BJ (cell line): ENCODE data around the gene ZBTB38. TPM values are rescaled to one million over a fixed set of nuclear protein-coding genes. Genes with fewer than 3 reads are reported as not detected.

Experiments
- CTCF ChIA-PET: fragments of 350-600 bp; formaldehyde crosslinking; extraction: SDS; loops from one replicate; lab custom pipeline; 2021; ENCODE audit warnings: antibody characterized with exemption, inconsistent platforms; lab: Yijun Ruan, JAX
- POLR2A ChIA-PET: fragments of 300-600 bp; sonication (Branson Sonifier 250); formaldehyde crosslinking; extraction: SDS; loops from one replicate; lab custom pipeline; 2021; ENCODE audit warnings: antibody characterized with exemption; lab: Charles Lee
- DNase-seq: peaks from one replicate; pipeline ENCODE4 v3.0.0-alpha.2; 2011; ENCODE audit warnings: low read depth
- H3K27me3 ChIP-seq: 2 replicates; pipeline ENCODE4 v1.6.0; 2011; ENCODE audit warnings: low read length; ENCODE audit not compliant: control insufficient read depth, insufficient read depth
- H3K36me3 ChIP-seq: 2 replicates; pipeline ENCODE4 v1.5.1; 2011; ENCODE audit warnings: low read length; ENCODE audit not compliant: control insufficient read depth, insufficient read depth
- H3K4me3 ChIP-seq: 2 replicates; pipeline ENCODE4 v1.5.1; 2011; ENCODE audit warnings: low read depth, mild to moderate bottlenecking, control low read depth, low read length
- CTCF ChIP-seq: IDR thresholded peaks from 2 replicates; pipeline ENCODE4 v1.5.1; 2011; ENCODE audit warnings: low read depth, mild to moderate bottlenecking, control low read depth, inconsistent platforms, low read length, moderate library complexity; ENCODE audit not compliant: insufficient read depth
- polyA plus RNA-seq: library from polyadenylated mRNA; depleted of rRNA; stranded (reverse); fragments of >200 nt; gene quantifications from 2 replicates; pipeline ENCODE4 v1.2.3, GENCODE V29; 2011

ZBTB38 gene
- polyA plus RNA-seq, 1 experiment, result 62.0 TPM

GRCh38 chr3:141331377-141332318, 36.7 kb upstream of the ZBTB38 start:
- Histone ChIP-seq H3K27me3 (no peaks in the 10 kb centered on the region), H3K4me3 (no peak overlapping the region), H3K36me3 (no peaks in the 10 kb centered on the region)
- ChIA-PET POLR2A (no interaction called here), CTCF (interaction anchor here (0.7 to 3.2 kb wide), 9 partner anchors 9 to 133 kb away, joined by 3 to 13 read pairs (median 4); no protein-coding TSS in a partner anchor)
- peak; percentile 94 for DNase-seq
- no peak for TF ChIP-seq CTCF

- no peaks in the 10 kb centered on the region for H3K27me3 ChIP-seq
- ChIA-PET CTCF (interaction anchor here (1.2 to 3.2 kb wide), 4 partner anchors 10 to 123 kb away, joined by 3 to 13 read pairs (median 6); no protein-coding TSS in a partner anchor), POLR2A (no interaction called here)
- no peaks in the 10 kb centered on the region for H3K36me3 ChIP-seq
- no peak for DNase-seq
- no peak for TF ChIP-seq CTCF
- no peak overlapping the region for H3K4me3 ChIP-seq
Observed at GRCh38 chr3:141332416-141332815, 35.9 kb upstream of the ZBTB38 start.

GRCh38 chr3:141333836-141334626, 34.3 kb upstream of the ZBTB38 start:
- no peak for TF ChIP-seq CTCF
- ChIA-PET POLR2A (interaction anchor here (0.6 kb wide), 1 partner anchor 122 kb away, joined by 3 read pairs; no protein-coding TSS in a partner anchor), CTCF (interaction anchor here (1.0 to 3.2 kb wide), 4 partner anchors 22 to 121 kb away, joined by 3 to 13 read pairs (median 6); no protein-coding TSS in a partner anchor)
- H3K36me3 ChIP-seq, result no peaks in the 10 kb centered on the region
- no peak overlapping the region for H3K4me3 ChIP-seq
- no peaks in the 10 kb centered on the region for H3K27me3 ChIP-seq
- no peak for DNase-seq

GRCh38 chr3:141334627-141335250, 33.6 kb upstream of the ZBTB38 start:
- POLR2A ChIA-PET, result interaction anchor here (0.6 kb wide), 1 partner anchor 121 kb away, joined by 3 read pairs; no protein-coding TSS in a partner anchor
- no peak for DNase-seq
- H3K27me3 ChIP-seq, result no peaks in the 10 kb centered on the region
- no peak for TF ChIP-seq CTCF
- no peaks in the 10 kb centered on the region for H3K36me3 ChIP-seq
- no peak overlapping the region for H3K4me3 ChIP-seq
- CTCF ChIA-PET, result interaction anchor here (1.0 to 2.4 kb wide), 4 partner anchors 23 to 120 kb away, joined by 3 to 8 read pairs (median 6); no protein-coding TSS in a partner anchor
